Measurements from ENCODE around the gene IP6K1.

The IP6K1 gene

GRCh38 chr3:49775538-49775937 lies 10.8 kb downstream of the IP6K1 start:
- DNase-seq (ENCODE audit: low read depth) = no peak
- no peak for TF ChIP-seq CTCF (IDR thresholded peaks at IDR 0.05; ENCODE audit: low read depth, low read length, missing control alignments)
- no peak overlapping the region for H3K4me3 ChIP-seq (ENCODE audit: low read depth, low read length)
- in situ Hi-C loops (cut with HindIII; ENCODE audit: low sequenced_read_pairs) = no loop called here

GRCh38 chr3:49772703-49773102 lies 13.6 kb downstream of the IP6K1 start:
- no peak for TF ChIP-seq CTCF (IDR thresholded peaks at IDR 0.05; ENCODE audit: low read depth, low read length, missing control alignments)
- DNase-seq (ENCODE audit: low read depth) = no peak
- in situ Hi-C loops (cut with HindIII; ENCODE audit: low sequenced_read_pairs) = no loop called here
- no peak overlapping the region for H3K4me3 ChIP-seq (ENCODE audit: low read depth, low read length)

- in situ Hi-C loops (cut with HindIII; ENCODE audit: low sequenced_read_pairs) = no loop called here
- DNase-seq (ENCODE audit: low read depth) = no peak
- TF ChIP-seq CTCF (IDR thresholded peaks at IDR 0.05; ENCODE audit: low read depth, low read length, missing control alignments) = no peak
Observed at GRCh38 chr3:49771340-49771938, 14.9 kb downstream of the IP6K1 start.

GRCh38 chr3:49769926-49770325 lies 16.4 kb downstream of the IP6K1 start:
- in situ Hi-C loops (cut with HindIII; ENCODE audit: low sequenced_read_pairs) = no loop called here
- DNase-seq (ENCODE audit: low read depth) = no peak
- no peak for TF ChIP-seq CTCF (IDR thresholded peaks at IDR 0.05; ENCODE audit: low read depth, low read length, missing control alignments)
- H3K4me3 ChIP-seq (ENCODE audit: low read depth, low read length) = no peak overlapping the region

More at GRCh38 chr3:49771340-49771938, 14.9 kb downstream of the IP6K1 start:
- no peak overlapping the region for H3K4me3 ChIP-seq (ENCODE audit: low read depth, low read length)

GRCh38 chr3:49769286-49769915 lies 16.9 kb downstream of the IP6K1 start:
- DNase-seq (ENCODE audit: low read depth) = no peak
- TF ChIP-seq CTCF (IDR thresholded peaks at IDR 0.05; ENCODE audit: low read depth, low read length, missing control alignments) = no peak
- no peak overlapping the region for H3K4me3 ChIP-seq (ENCODE audit: low read depth, low read length)
- in situ Hi-C loops (cut with HindIII; ENCODE audit: low sequenced_read_pairs) = no loop called here

- DNase-seq (ENCODE audit: low read depth) = no peak
- no peak overlapping the region for H3K4me3 ChIP-seq (ENCODE audit: low read depth, low read length)
- TF ChIP-seq CTCF (IDR thresholded peaks at IDR 0.05; ENCODE audit: low read depth, low read length, missing control alignments) = no peak
- in situ Hi-C loops (cut with HindIII; ENCODE audit: low sequenced_read_pairs) = no loop called here
Observed at GRCh38 chr3:49763981-49764380, 22.4 kb downstream of the IP6K1 start.
